NCI-H460 (cell line): ENCODE data around the gene CELA2A. TPM values are rescaled to one million over a fixed set of nuclear protein-coding genes. Genes with fewer than 3 reads are reported as not detected.

Source experiments
- total RNA-seq: library from RNA; depleted of rRNA; stranded (reverse); fragments of >200 nt; shearing (Covaris generic); gene quantifications from 2 replicates; pipeline ENCODE4 v1.2.3, GENCODE V29; 2014; rRNA removed

Gene CELA2A
- total RNA-seq, 1 experiment from 2014 or later, result not detected

Other genes with a start within 250 kb of the CELA2A start
- 89.1 and 101 TPM in 2 replicates for gene FHAD1, start 209.5 kb upstream of the CELA2A start, total RNA-seq
- gene EFHD2, start 46.8 kb upstream of the CELA2A start, total RNA-seq, result 212 and 236 TPM in 2 replicates
- gene CTRC, start 18.3 kb upstream of the CELA2A start, total RNA-seq, result not detected in 2 replicates
- gene CELA2B, start 19.4 kb downstream of the CELA2A start, total RNA-seq, result not detected in 2 replicates
- gene CASP9, start 67.5 kb downstream of the CELA2A start, total RNA-seq, result 18.0 and 19.3 TPM in 2 replicates
- gene DNAJC16, start 70.1 kb downstream of the CELA2A start, total RNA-seq, result 15.0 and 15.9 TPM in 2 replicates
- 4.0 and 4.2 TPM in 2 replicates for gene AGMAT, start 128.3 kb downstream of the CELA2A start, total RNA-seq
- gene DDI2, start 160.7 kb downstream of the CELA2A start, total RNA-seq, result 7.8 and 9.8 TPM in 2 replicates
- gene PLEKHM2, start 227.6 kb downstream of the CELA2A start, total RNA-seq, result 20.6 and 21.0 TPM in 2 replicates